HG02884 (cell line): Measurements from ENCODE around the gene ACTN1.
"Not testable (repeated sequence)": the region's sequence is repeated elsewhere in the genome, so short reads cannot be mapped to it uniquely, and the experiment has no call there.

Experiments
- ATAC-seq: cut with Tn5 transposase; IDR thresholded peaks from one replicate; pipeline ENCODE4 v1.9.1; 2021; ENCODE audit warnings: mild to moderate bottlenecking, moderate library complexity; ENCODE audit not compliant: unreplicated experiment

Gene ACTN1

DNA sequence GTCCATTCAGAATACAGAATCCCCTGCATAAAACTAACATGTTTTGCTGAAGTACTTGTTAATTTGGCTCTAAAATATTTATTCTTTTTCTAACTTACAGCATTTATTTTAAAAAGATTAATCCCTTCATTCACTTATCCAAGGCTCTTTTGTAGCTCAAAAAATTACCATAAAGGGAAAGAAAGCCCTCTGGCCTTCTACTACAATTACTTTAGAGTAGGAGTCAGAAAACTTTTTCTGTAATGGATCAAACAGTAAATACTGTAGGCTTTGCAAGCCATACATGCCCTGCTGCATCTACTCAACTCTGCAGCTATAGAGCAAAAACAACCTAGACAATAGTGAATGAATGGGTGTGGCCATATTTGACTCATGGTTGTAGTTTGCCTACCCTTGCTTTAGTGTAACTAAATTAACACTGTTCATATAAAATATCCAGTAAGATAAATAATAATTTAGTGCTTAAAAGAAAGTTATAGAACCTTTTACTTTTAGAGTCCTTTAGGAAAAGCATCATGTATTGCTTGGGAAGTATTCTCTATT lies 112.0 kb downstream of the ACTN1 start:
- no peak for ATAC-seq

DNA sequence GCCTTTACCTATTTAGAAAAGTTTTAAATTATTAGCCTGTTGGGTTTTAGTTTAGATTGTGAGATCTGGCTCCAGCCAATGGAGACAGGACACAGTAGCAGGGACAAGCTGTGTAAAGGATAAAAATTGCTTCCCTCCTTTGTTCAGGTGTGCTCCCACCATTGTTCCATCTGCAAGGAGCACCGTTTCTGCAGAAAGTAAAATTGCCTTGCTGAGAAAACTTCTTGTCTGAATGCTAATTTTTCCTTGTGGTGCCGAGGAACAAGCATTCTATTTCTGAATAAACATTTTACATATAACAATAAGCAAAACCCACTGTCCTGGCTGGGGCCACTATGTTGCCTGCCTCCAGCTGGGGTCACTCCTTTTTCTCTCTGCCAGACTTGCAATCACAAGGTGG lies 113.6 kb downstream of the ACTN1 start:
- ATAC-seq = no peak

DNA sequence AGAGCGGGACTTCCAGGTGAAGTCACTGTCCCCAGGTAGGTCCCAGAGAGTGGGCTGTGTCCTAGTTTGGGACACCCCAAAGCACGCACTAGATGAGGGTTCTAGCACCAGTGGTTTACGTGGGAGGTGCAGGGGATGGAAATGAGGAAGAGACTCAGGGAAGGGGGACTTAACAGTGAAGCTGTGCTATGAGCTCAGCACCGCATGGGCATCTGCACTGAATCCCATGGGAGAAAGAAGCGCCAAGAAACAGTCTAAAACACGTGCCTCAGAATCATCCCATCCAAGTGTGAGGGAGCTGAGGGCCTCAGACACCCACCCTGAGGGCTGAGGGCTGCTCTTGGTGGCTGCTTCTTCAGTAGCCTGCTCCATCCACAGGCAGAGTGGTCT lies 114.7 kb downstream of the ACTN1 start:
- no peak for ATAC-seq

DNA sequence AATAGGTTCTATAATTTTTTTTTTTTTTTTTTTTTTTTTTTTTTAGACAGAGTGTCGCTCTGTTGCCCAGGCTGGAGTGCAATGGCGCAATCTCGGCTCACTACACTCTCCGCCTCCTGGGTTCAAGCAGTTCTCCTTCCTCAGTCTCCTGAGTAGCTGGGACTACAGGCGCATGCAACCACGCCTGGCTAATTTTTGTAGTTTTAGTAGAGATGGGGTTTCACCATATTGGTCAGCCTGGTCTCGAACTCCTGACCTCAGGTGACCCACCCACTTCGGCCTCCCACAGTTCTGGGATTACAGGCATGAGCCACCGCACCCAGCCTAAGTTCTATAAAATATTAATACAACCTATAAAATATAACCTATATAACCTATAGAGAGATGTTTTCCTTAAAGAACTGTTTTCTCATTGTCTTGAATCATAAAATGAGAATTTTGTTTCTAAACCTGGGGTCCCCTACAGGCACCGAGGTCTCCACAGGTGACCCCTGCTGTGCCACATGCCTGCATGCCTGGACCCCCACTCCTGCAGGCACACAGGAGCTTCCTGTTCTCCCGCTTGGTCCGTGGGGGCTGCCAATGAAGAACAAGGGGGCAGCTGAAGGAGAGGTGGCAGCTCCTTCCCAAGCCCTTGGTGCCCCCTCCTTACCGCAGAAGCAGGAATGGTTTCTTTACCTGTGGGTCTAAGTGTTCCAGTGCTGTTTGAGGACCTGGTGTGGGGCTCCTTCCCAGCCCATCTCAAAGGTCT lies 115.3 kb downstream of the ACTN1 start:
- no peak for ATAC-seq

DNA sequence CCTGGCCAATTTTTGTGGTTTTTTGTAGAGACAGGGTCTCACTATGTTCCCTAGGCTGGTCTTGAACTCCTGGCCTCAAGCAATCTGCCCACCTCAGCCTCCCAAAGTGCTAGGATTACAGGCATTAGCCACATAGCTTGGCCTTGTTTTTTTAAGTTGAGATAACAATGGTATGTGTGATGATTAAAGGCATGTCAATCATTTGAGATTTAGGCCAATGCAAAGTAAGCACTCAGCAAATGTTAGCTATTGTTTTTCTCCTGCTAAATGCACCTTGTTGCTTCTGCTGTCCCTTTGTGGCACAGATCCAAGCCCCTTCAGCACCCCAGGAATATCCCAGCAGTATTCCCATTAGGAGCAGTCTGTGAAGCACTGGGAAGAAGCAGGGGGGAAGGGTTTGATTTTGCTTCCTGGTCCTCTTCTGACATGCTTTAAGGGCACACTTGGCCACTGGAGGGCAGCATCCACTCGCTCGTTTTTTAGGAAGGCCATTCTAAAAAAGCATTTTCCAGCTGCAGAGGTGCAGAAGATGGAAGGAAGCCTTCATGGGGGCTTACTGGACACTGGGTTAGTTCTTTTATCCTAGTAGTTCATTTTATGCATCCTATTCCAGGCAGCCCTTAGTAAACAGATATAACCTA lies 116.0 kb downstream of the ACTN1 start:
- no peak for ATAC-seq

DNA sequence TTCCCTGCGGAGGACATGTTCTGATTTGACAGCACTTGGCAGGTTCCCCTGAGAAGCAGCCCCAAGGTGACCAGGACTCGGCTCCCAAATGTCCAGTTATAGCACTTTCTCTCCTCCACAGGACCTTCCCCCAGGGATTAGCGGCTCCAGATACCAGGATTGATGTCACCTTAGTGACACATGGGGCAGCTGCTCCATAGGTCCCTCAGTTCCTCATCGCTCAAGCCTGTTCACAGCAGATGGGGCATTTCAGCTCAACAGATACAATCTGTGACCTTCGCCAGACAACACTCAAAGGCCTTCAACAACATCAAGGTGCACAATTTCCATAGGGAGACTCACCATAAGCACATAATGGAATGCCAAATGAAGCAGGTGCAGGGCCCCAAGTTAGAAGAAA lies 118.3 kb downstream of the ACTN1 start:
- no peak for ATAC-seq

DNA sequence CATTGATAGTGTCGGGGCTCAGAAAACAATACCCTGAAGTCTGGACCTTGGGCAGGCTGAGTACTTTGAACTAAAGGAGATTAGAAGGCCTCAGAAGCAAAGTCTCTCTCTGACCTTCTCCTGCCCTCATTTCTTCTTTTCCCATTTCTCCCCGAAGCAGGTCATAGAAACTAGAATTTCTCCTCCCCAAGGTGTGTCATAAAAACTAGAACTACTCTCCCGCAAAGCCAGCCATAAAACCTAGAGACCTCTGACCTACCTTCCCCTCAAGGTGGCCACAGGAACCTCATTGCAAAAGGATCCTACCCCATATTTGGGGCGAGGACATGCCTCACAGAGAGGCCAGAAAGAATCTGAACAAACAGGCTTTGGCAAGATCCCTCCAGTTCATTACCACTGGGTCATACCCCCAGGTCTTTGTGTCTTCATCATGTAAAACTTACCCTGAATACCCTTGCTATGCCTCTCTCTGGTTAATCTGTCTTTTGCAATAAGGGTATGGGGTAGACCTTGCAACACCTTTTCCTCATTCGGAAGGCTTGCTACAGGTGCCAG lies 121.5 kb downstream of the ACTN1 start:
- no peak for ATAC-seq

DNA sequence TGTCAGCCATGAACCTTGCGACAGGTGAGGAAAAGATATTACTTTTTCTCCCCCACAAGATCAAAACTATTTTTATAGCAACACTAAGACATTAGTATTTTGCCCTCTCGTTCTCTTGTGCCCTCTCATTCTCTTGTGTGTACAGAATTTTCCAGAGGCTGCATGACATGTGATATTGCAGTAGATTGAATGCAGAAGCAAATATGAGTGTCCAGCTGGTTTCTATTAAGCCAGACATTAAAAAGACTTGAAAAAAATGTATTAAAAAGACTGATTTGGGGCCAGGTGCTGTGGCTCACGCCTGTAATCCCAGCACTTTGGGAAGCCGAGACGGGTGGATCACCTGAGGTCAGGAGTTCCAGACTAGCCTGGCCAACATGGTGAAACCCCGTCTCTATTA lies 122.5 kb downstream of the ACTN1 start:
- ATAC-seq = no peak

DNA sequence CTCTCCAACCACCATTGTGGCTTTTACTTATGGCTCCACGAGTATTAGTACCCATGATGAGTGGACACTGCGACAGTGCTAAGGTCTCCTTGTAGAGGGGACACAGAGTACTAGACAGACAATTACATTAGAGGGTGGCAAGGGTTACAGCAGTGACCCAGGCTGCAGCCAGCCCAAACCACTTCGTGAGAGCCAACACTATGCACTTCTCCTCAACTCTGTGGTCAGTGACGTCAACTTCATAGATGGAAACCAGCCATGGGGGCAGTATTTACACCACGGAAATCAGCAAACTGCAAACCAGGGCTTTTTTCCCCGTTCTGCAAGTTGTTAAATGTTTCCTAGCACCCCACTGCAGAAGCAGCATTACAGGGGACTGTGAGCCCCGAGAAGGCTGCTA lies 124.7 kb downstream of the ACTN1 start:
- no peak for ATAC-seq

DNA sequence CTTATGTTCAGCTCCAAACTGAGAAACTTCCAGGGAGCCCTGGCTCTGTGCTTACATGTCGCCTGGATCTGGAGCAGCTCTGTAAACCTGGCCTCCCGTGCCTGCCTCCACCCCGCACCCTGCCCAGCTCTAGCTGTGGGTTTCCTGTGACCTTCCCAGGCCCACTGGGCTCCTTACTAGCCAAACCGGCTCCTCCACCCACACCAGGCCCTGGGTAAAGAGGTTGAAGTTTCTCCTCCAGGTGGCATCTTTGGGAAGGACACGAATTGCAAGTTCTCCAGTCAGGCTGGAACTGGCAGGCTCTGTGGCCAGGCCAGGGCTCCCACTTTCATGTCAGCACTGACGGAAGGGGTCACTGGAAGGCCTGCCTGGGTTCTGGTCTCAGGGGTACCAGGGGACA lies 125.4 kb downstream of the ACTN1 start:
- ATAC-seq = no peak

DNA sequence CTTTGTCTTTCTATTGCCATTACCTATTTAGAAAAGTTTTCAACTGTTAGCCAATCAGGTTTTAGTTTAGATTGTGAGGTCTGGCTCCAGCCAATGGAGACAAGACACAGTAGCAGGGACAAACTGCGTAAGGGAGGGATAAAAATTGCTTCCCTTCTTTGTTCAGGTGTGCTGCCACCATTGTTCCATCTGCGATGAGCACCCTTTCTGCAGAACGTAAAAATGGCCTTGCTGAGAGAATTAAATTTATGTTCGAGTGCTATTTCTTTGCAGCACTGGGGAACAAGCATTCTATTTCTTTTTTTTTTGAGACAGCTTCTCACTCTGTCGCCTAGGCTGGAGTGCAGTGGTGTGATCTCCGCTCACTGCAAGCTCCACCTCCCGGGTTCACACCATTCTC lies 126.6 kb downstream of the ACTN1 start:
- ATAC-seq = not testable (repeated sequence)

DNA sequence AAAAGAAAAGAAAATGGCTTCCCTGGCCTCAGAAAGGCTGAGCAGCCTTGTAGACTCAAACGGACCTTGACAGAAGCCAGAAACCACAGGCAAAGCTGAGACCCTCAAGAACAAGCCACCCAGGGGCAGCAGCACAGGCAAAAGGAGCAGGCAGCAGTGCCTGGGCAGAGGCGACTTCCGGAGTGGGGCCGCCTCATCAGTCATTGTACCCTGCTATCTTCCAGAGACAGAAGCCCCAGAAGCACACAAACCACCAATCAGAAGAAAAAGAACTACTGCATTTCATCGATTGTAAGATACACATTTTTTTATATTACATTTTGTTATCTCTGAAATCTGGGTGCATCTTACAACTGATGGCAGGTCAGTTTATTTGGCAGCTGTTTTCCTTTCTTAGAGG lies 128.0 kb downstream of the ACTN1 start:
- no peak for ATAC-seq

DNA sequence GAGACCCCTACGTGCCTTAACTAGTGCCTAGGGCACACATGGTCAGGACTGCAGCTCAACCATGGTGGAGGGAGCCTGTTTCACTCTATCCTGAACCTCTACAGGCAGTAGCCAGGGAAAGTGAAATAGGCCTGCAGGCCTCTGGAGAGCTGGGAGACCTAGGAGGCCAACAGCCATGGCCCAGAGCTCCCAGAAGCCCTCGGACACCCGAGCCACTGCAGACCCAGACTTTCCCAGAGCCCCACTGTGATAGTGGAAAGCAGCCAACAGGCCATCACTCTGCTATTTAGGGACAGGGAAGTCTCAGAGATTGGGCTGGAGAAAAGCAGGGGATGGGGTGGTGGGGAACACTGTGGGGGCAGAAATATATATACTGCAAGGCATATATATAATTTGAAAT lies 129.7 kb downstream of the ACTN1 start:
- ATAC-seq = no peak

DNA sequence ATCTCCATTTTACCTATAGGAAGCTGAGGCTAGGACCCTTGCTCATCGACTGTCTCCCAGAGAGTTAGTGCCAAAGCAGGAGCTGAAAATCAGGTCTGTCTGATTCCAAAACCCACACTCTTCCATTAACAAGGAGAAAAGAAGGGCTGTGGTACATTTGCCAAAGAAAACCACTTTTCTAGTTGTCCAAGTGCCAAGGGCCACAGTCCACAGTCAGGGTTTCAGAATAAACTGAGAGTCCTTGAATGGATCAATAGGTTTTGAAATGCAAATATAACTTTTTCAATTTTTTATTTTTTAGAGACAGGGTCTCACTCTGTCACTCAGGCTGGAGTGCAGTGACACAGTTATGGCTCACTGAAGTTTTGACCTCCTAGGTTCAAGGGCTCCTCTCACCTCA lies 130.8 kb downstream of the ACTN1 start:
- ATAC-seq = no peak

DNA sequence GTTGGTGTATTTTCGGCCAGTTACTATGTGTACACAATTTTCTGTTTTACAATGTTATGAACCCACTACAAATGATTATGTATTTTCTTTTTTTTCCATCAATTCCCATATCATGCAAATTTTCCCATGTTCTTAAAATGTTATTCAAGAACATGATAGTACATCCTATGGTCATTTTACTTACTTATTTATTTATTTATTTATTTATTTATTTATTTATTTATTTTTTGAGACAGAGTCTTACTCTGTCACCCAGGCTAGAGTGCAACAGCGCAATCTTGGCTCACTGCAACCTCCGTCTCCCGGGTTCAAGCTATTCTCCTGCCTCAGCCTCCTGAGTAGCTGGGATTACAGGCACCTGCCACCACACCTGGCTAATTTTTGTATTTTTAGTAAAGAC lies 131.5 kb downstream of the ACTN1 start:
- ATAC-seq = not testable (repeated sequence)

DNA sequence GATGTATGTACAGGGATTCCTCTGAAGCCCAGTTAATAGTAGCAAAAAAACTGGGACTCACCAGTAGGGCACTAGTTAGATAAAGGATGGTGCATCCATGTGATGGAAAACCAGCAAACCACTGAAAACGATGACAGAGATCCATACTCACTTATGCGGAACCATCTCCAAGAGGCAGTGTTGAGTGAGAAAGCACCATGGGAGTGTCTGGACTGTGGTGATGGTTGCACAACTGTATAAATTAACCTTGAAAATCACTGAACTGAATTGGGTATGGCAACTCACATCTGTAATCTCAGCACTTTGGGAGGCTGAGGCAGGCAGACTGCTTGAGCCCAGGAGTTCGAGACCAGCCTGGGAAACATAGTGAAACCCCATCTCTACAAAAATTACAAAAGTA lies 132.6 kb downstream of the ACTN1 start:
- ATAC-seq = no peak

DNA sequence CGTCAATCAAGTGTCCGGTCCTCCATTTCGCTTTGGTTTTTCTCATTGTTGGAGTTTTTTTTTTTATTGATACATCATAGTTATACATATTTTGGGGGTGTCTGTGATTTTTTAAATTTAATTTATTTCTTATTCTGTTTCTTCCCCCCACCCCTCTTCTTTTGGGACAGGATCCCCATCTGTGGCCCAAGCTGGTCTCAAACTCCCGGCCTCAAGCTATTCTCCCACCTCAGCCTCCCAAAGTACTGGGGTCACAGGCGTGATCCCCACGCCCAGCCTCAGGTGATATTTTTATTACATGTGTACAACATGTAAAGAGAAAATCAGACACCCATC lies 134.9 kb downstream of the ACTN1 start:
- no peak for ATAC-seq

DNA sequence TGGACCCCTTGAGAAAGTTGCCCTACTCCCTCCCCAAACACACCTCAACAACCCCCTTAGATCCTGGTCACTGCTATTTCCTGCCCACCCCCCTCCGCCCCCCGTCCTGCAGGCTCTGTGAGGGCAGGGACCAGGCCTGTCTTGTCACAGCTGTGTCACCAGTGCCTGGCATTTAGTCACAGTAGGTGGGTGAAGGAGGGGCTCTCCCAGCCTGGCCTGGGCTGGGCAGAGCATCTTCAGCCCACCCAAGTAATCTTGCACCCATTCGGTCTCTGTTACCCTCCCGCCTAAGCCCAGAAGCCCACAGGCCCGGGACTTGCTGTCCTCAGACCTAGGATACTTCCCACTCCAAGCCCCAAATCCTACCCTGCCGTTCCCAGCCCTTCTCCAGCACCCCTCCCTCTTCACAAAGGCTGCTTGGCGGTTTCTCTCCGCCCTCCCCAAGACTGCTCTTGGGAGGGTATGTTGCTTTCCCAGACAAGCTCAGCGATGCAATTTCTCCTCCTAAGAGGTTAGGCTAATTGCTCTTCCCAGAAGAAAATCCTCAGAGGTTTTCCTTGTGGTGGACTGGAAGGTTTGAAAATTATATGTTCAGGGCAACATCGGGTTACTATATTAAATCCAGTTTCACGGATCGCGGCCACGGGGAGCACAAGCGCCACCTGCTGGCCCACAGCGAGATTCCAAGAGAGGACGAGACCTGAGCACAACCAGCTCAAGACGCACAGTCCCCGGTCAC lies 135.5 kb downstream of the ACTN1 start:
- ATAC-seq = no peak

DNA sequence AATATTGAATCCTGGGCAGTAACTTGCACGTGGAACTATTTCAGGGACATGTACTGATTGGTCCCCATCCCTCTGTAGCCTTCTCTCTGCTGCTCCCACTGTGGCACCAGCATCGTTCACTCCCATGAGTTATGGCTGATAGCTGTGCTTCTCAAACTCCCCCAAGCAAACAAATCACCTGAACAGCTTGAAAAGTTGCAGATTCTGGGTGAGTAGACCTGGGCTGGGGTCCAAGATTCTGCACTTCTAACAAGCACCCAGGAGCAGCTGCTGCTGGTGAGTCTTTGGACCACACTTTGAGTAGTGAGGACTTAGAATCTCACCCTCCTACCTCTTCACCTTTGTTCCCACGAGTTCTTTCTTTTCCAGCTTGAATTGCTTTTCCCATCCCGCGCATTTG lies 136.8 kb downstream of the ACTN1 start:
- no peak for ATAC-seq

DNA sequence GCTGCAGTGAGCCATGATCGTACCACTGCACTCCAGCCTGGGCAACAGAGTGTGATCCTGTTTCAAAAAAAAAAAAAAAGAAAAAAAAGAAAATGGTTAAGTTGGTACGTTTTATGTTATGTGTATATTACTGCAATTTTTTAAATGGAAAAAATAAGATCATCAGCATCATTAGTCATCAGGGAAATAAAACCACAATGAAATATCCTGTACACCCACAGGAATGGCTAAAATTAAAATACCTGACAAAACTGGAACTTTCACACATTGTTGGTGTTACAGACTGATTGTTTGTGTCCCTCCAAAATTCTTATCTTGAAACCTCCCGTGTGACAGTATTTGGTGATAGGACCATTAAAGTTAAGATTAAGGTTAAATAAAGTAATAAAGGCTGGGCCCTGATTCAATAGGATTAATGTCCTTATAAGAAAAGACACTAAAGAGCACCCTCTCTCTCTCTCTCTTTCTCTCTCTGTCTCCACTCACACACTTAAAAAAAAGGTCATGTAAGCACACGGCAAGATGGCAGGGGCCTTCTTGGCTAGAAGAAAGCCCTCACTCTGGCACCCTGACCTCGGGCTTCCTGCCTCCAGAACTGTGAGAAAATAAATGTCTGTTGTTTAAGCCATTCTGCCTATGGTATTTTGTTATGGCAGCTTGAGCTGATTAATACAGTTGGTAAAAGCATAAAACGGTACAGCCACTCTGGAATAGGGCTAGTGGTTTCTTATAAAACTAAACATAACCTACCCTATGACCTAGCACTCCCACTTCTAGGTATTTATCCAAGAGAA lies 137.9 kb downstream of the ACTN1 start:
- no peak for ATAC-seq

DNA sequence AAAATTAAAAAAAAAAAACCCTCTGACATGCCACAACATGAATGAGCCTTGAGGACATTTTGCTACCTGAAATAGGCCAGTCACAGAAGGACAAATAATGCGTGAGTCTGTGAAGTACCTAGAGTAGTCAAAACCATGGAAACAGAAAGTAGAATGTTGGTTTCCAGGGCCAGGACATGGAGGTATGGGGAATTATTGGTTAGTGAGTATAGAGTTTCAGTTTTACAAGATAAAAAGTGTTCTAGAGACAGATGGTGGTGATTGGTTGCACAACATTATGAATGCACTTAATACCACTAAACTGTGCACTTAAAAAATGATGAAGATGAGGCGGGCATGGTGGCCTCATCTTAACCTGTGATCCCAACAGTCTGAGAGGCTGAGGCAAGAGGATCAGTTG lies 138.6 kb downstream of the ACTN1 start:
- ATAC-seq = no peak
